GM19455 (cell line): ENCODE measurements around the gene OR7C1.
"Not testable (repeated sequence)": the region's sequence is repeated elsewhere in the genome, so short reads cannot be mapped to it uniquely, and the experiment has no call there.

Experiments used
- ATAC-seq: cut with Tn5 transposase; IDR thresholded peaks from one replicate; pipeline ENCODE4 v1.9.1; 2021; ENCODE audit not compliant: unreplicated experiment

Gene OR7C1

DNA sequence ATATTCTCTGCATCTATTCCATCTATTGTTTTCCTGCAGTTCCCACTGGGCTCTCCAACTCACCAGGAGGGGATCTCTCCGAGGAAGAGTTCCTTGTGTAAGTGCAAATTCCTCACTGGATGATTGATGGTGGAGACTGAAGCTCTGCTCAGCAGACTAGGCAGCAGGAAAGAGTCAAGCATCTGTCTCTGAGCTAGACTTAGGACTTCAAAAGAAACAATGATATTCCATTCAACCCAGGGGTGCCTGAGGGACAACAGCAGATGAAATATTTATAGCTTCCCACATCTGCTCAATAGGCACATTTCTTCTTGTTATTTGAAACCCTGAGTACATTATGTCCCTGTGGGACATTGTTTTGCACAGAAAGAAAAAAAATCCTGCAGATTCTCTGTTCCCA lies at the start of gene OR7C1, which contains the start of gene OR7A5:
TSS of gene OR7C1 (minus strand) at position 175 of the 400 bp plus-strand sequence. CDS start 35,049 bp downstream, outside the sequence.
TSS of gene OR7A5 (minus strand) at position 175 of the 400 bp plus-strand sequence. CDS start 6,944 bp downstream, outside the sequence.
- ATAC-seq = no peak

DNA sequence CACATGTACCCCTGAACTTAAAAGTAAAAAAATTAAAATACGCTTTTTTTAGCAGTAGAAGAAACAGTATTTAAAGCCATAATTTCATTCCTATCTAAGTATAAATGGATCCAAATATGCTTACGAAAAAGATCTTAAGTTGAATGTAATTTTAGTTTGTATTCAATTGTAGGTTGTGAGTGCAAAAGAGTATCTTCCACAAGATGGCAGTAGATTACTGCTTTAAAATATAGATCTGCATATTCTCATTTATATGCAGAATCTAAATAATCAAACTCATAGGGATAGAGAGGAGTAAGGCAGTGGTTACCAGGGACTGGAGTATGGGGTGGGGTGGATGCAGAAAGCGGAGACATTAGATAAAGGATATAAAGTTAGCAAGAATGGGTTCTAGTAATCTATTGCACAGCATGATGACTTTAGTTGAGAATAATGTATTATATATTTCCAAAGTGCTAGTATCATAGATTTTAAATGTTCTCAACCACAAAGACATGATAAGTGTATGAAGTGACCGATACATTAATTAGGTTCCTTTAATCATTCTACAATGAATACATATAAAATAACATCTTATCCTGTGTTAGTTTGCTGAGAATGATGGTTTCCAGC lies 36.7 kb upstream of the OR7C1 start:
- no peak for ATAC-seq

DNA sequence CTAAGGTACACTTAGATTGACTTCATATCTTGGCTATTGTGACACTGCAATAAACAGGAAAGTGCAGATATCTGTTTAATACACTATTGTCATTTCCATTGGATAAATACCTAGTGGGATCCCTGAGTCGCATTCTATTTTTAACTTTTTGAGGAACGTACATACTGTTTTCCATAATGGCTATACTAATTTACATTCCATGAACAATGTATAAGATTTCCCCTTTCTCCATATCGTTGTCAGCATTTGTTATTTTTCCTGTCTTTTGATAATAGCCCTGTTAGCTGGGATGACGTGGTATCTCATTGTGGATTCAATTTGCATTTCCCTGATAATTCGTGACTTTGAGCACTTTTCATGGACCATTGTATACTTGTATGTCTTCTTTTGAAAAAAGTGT lies 33.5 kb upstream of the OR7C1 start:
- ATAC-seq = no peak

DNA sequence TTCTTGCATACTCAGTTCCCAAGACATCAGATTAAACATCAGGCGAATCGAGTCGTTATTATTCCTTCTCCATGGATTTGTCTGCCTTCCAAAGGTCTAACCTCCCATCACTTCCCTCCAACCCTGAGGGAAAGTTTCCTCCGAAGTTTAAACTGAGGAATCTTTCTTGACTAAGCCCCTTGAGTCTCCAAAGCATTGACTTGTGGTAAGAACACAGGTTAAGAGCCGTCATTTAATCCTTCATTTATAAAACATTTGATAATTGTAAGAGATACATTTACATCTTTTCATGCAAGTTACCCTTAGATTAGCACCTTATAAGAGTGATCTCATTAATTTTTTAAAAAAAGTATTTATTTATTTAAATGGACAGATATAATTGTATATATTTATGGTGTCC lies 13.8 kb upstream of the OR7C1 start, which contains the start of gene OR7A10:
TSS of gene OR7A10 (minus strand) at position 101 of the 400 bp plus-strand sequence. CDS start 7,045 bp downstream, outside the sequence.
- no peak for ATAC-seq

DNA sequence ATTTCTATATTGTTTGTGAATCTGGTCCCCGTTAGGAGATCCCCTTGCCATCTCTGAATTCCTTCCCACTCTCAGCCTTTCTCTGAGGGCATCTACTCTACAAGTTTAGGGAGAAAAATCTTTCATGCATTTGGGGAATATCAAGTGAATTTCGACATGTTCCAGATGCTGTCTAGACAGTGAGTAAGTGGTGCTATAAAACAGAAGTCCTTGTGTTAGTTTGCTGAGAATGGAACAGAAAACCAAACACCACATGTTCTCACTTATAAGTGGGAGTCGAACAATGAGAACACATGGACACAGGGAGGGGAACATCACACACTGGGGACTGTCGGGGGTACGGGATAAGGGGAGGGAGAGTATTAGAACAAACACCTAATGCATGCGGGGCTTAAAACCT lies 8.6 kb upstream of the OR7C1 start:
- ATAC-seq = no peak

DNA sequence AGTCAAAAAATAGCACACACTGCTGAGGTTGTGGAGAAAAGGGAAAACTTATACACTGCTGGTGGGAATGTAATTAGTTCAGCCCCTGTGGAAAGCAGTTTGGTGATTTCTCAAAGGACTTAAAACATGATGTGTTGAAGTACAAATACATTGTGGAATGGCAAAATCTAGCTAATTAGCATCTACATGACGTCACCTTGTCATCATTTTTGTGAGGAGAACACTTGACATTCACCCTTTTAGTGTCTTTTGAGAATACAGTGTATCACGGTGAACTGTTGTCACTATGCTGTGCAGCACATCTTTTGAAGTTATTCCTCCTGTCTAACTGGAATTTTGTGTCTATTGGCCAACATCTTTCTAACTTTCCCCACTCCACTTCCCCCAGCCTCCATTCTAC lies 8.2 kb upstream of the OR7C1 start:
- ATAC-seq = no peak

DNA sequence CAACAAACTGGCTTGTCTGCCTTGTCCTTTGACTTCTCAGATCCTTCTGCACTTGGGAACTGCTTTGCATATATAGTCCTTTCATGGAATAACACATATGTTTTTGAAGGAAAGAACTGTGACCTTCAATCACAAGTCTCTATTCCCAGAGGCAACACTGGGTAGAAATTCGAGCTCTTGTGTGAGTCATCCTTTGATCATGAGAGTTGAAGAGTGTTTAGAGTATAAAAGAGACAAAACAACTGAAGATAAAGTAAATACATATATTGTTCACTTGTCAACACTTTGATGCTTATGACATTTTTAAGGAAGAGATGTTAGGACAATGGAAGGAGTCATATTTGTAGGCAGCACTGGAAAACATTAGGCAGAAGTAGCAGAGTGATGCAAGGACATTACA lies 5.2 kb upstream of the OR7C1 start:
- ATAC-seq = no peak

DNA sequence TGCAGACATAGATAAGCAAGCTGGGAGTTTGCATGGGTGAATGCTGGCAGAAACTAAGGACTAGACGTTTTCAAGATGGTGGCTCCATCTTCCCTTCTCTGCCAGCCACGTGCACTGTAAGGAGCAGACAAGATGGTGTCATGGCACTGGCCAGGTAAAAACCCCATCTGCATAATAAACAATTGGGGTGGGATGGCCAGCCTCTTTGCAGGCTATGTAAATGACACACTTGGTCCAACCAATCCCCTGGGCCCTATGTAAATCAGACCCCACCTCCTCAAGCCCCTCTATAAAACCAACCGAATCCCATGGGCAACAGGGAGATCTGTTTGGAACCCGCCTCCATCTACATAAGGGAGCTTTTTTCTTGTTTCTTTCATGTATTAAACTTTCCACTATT lies 2.4 kb upstream of the OR7C1 start:
- ATAC-seq = no peak

DNA sequence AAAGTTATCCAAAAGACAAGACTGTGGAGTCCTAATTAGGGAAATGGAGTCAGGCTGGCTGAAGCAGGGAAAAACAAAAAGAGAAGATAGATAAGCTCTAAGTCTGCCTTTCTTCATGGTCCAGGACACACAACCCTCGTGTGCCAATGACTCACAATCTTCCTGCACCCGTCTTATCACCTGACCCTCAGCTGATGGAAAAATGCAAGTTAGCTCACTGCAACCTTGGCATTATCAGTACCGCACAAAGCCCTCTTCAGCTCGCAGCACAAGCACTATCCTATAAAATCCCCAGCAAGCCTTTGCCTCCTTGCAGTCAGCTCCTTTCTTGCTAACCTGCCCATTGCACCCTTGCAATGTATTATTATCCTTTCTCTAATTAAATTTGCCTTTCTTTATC lies 4.3 kb downstream of the OR7C1 start:
- ATAC-seq = no peak

DNA sequence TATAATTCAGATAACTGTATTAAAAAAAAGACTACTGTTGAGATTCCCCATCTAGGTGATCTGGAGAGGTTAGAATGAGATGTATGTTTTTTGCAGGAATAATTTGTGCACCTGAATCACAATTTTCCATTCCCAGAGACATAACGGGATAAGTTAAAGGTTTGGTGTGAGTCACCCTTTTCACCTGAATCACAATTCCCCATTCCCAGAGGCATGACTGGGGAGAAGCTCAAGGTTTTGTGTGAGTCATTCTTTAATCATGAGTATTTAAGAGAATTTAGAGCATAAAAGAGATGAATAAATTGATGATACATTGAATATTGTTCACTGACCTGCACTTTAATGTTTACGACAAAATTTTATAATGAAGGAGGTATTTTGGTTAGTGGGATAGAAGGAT lies 9.0 kb downstream of the OR7C1 start:
- no peak for ATAC-seq

DNA sequence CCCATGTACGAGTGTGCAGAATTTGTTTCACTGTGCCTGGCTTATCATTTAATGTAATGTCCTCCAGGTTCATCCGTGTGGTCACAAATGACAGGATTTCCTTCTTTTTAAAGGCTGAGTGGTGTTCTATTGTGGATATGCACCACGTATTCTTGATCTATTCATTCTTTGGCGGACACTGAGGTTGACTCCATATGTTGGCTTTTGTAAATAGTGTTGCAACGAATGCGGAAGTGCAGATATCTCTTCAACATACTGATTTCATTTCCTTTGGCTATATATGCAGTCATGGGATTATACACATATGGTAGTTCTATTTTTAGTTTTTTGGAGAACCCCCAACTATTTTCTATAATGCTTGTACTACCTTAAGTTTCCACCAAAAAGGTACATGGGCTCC lies 13.0 kb downstream of the OR7C1 start:
- ATAC-seq = no peak

DNA sequence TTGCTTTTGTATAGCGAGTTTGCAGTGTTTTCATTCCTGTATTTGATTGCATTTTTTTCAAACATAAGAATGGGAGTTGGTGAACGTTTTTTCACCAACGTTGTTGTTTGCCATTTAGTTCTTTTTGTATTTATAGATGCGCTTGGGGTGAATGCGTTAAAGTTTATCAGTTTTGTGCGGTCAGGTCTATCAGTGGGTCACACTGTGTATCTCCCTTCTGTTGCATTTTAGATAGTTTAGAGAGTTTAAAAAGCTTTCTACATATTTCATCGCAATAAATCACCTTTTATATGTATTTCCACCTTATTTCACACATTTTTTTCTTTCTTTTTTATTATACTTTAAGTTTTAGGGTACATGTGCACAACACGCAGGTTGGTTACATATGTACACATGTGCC lies 16.4 kb downstream of the OR7C1 start:
- no peak for ATAC-seq

DNA sequence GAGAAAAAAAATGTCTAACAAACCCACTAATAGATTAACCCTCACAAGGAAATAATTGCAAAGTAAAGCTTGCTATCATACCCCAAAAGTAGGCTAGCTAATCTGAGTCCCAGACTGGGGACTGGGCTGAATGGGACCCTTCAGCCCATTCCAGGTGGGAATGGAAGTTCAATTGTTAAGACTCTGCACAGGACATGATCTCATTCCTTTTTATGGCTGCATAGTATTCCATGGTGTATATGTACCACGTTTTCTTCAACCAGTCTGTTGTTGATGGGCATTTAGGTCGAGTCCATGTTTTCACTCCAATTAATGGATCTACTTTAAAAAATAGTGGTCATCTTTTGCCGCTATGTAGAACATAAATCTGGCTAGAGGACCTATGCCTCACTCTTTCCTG lies 17.9 kb downstream of the OR7C1 start:
- ATAC-seq = no peak

DNA sequence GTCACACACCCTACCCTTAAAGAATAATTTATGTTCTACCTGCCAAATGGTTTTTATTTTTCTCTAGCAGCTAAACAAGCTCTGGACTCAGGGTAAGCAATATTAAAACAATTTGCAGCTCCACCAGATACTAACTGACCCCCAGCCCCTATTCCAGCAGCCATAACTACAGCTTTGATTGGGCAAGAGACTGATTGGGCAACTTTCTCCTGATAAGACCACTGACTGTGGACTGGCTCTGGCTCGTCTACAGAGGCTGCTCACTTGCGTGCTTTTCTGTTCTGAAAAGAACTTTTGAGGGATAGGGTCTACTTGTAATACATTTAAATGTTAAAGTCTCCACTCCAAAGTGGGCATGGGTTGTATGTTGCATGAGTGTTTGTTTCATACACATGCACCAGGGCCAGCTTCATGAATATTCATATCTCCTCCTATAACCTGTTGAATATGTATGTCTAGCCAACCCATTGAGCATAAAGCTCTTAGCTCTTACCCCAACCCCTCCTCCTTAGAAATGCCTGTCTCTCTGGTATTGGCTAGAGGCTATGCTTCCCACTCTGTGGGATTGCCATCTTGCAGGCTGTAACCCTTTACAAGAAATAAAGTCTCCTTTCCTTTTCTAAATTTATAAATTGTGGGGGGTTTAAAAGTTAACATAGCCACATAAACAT lies 19.9 kb downstream of the OR7C1 start:
- ATAC-seq = no peak

DNA sequence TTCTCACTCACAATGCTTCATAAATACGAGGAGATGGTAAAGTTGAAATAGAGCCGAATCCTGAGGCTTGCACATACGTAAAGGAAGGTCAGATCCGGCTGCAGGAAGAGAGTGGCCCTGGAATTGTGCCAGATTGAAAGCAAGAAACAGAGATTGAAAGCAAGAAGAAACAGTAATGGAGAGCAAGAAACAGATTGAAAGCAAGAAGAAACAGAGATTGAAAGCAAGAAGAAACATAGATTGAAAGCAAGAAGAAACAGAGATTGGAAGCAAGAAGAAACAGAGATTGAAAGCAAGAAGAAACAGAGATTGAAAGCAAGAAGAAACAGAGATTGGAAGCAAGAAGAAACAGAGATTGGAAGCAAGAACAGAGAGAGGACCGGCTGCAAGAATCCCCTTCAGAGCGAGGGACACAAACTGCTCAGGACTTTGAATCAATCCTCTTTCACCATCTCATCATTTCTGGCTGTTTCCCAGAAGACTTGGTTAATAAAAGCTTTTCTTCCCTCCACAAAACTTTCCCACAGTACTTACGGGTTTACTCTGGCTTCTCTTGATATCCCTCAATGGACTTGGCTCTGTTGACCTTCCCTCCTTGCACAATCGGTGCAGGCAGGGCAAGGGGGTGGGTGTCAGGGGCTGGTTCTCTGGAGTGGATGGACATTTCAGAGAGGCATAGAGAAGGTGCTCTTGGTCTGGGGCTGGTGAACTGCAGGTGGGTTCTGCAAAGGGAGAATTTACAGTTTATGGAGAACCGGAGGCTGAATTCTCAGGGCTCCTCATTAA lies 25.5 kb downstream of the OR7C1 start:
- no peak for ATAC-seq

DNA sequence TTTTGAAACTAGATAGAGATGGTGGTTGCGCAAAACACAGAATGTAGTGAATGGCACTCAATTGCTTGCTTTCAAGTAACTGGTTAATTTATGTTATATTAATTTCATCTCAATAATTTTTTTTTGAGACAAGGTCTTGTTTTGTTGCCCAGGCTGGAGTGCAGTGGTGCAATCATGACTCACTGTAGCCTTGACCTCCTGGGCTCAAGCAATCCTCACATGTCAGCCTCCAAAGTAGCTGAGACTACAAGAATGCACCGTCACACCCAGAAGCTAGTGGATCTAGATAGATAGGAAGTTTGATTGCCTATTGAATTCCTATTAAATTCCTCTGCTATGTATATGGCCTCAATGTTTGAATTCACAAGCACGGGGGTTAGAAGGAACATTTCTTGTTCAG lies 30.2 kb downstream of the OR7C1 start:
- ATAC-seq = no peak

DNA sequence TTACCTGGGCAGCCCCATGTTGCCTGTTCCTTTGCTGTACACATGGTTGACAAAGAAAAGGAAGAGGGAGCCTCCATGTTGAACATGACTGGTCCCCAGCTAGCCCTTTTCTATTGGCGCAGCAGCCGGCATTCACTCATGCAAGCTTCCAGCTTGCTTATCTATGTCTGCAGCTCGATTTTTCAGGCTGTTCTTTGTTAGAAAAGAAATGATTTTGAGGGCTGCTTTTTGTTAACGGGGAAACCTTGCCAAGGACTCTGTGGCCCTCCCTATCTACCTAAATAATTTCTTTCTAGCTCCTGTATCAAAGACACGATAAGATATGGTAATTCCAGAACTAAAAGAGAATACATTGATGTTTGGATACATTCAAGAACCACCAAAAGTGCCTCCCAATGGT lies 36.2 kb downstream of the OR7C1 start:
- ATAC-seq = no peak

DNA sequence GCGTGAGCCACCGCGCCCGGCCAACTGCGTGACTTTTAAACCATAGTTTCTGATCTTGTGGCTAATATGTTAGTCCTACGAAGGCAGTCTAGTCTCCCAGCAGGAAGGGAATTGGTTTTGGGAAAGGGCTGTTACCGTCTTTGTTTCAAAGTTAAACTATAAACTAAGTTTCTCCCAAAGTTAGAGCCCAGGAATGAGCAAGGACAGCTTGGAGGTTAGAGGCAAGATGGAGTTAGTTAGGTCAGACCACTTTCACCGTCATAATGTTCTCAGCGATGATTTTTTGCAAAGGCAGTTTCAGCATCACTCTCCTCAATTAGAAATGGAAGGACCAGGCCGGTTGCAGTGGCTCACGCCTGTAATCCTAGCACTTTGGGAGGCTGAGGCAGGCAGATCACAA lies 39.0 kb downstream of the OR7C1 start:
- no peak for ATAC-seq

DNA sequence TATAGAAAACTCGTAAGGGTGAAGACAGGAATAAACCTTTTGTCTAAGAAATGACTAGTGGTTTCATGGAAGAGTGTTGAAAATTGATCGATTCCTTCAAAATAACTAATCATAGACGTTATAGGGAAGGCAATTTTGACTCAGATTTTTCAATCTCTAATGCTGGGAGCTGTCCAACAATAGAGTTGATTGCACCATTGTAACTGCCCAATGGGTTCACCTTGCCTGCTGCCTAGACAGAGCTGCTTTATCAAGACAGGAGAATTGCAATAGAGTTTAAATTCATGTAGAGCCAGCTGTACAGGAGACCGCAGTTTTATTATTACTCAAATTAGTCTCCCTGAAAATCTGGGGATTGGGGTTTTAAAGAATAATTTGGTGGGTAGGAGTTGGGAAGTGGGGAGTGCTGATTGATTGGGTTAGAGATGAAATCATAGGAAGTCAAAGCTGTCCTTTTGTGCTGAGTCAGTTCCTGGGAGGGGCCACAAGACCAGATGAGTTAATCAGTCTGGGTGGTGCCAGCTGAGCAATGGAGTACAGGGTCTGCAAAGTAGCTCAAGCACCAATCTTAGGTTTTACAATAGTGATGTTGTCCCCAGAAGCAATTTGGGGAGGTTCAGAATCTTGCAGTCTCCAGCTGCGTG lies 39.8 kb downstream of the OR7C1 start:
- no peak for ATAC-seq

DNA sequence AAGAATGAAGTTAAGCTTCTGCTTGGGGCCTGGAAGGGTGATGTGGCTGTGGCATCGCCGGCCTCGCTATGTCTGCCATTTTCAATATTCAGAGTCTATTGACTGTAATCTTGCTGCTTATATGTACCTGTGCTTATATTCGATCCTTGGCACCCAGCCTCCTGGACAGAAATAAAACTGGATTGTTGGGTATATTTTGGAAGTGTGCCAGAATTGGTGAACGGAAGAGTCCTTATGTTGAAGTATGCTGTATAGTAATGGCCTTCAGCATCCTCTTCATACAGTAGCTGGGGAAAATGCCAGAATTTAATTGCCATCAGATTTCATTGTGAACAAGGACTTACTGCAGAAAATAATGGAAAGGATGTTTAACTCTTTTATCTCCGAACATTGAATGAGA lies 42.7 kb downstream of the OR7C1 start:
- ATAC-seq = not testable (repeated sequence)

DNA sequence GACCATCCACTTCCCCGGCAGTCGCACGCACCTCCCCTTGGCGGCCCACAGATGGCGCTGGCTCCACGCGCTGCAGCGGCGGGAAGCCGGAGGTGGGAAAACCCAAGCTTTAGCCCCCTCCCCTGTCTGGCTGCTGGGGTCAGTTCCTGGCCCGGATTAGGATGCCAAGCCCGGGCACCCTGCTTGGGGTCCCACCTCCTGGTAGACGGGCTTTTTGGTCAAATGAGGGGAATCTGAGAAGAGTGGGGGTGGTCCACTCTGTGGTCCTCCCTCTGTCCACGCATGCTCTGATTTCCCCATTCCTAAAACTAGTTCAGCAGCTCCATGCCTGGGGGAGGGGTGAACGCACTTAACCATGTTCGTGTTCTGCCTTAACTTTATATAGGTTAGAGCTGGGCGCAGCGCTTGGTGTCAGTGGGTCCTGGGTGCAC lies 48.5 kb downstream of the OR7C1 start:
- no peak for ATAC-seq
